Central memory CD8-positive, alpha-beta T cell (primary cell): Measurements from ENCODE around the gene PASD1.

ENCODE experiments used
- ATAC-seq: fragments of 150-1000 bp; cut with Tn5 transposase; replicated peaks from 2 replicates; pipeline ENCODE4 v1.10.0; 2022; ENCODE audit warnings: mild to moderate bottlenecking, moderate FRiP score, moderate number of reproducible peaks; ENCODE audit not compliant: poor library complexity, severe bottlenecking; ENCODE audit errors: extremely low read depth
- DNase-seq, 2 donors: peaks; one replicate each; pipeline ENCODE4 v3.0.0; 2021; ENCODE audit warnings: low spot score in 2 of 2
- H3K27ac Mint-ChIP-seq: one replicate; pipeline ENCODE4 v1.8.0; 2022; ENCODE audit warnings: low read depth, mild to moderate bottlenecking, moderate library complexity, mixed read lengths
- H3K27me3 Mint-ChIP-seq: one replicate; pipeline ENCODE4 v1.8.0; 2022; ENCODE audit warnings: mixed read lengths
- H3K36me3 Mint-ChIP-seq: one replicate; pipeline ENCODE4 v1.8.0; 2022; ENCODE audit warnings: mild to moderate bottlenecking, moderate library complexity, mixed read lengths; ENCODE audit not compliant: insufficient read depth
- H3K4me1 Mint-ChIP-seq: one replicate; pipeline ENCODE4 v1.8.0; 2022; ENCODE audit warnings: mixed read lengths
- H3K4me3 Mint-ChIP-seq: one replicate; pipeline ENCODE4 v1.8.0; 2022; ENCODE audit warnings: mild to moderate bottlenecking, moderate library complexity, mixed read lengths
- H3K9me3 Mint-ChIP-seq: one replicate; pipeline ENCODE4 v1.8.0; 2022; ENCODE audit warnings: mixed read lengths

The PASD1 gene

GRCh38 chrX:151711787-151712186 is 148.3 kb downstream of the PASD1 start:
- no peak overlapping the region for H3K4me3 Mint-ChIP-seq
- DNase-seq = no peak
- no peaks in the 10 kb centered on the region for H3K4me1 Mint-ChIP-seq
- H3K27ac Mint-ChIP-seq = no peak overlapping the region
- ATAC-seq = no peak
- no peaks in the 10 kb centered on the region for H3K9me3 Mint-ChIP-seq
- peaks cover 11% of the 10 kb centered on the region for H3K27me3 Mint-ChIP-seq
- no peaks in the 10 kb centered on the region for H3K36me3 Mint-ChIP-seq

DNA sequence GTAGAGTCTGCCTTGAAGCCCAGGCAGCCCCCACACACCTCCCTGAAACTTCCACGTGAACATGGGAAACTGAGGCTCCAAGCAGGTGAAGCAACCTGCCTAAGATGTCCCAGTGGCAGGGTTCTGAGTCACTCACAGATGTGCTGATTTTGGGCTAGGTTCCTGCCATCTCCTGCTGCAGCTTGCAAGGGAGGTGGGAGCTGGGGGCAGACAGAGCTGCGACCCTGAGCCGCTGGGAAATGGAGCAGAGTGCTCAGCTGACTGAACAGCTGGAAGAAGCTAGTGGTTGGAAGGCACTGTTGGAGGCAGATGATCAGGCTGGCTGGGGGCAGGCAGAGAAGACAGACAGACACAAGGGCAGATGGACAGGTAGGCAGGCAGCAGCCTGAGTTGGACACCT is 148.8 kb downstream of the PASD1 start:
- no peaks in the 10 kb centered on the region for H3K4me1 Mint-ChIP-seq
- H3K27me3 Mint-ChIP-seq = peaks cover 16% of the 10 kb centered on the region
- DNase-seq (no peak), ATAC-seq (no peak)
- H3K4me3 Mint-ChIP-seq = no peak overlapping the region
- H3K27ac Mint-ChIP-seq = no peak overlapping the region
- H3K9me3 Mint-ChIP-seq = no peaks in the 10 kb centered on the region
- no peaks in the 10 kb centered on the region for H3K36me3 Mint-ChIP-seq

GRCh38 chrX:151713849-151714248 is 150.4 kb downstream of the PASD1 start:
- DNase-seq (no peak), ATAC-seq (no peak)
- no peak overlapping the region for H3K4me3 Mint-ChIP-seq
- no peak overlapping the region for H3K27ac Mint-ChIP-seq
- H3K27me3 Mint-ChIP-seq = peaks cover 20% of the 10 kb centered on the region
- H3K36me3 Mint-ChIP-seq = no peaks in the 10 kb centered on the region
- H3K9me3 Mint-ChIP-seq = no peaks in the 10 kb centered on the region
- no peaks in the 10 kb centered on the region for H3K4me1 Mint-ChIP-seq

GRCh38 chrX:151714362-151714761 is 150.9 kb downstream of the PASD1 start:
- Mint-ChIP-seq H3K36me3 (no peaks in the 10 kb centered on the region), H3K4me1 (no peaks in the 10 kb centered on the region), H3K27ac (no peak overlapping the region)

DNA sequence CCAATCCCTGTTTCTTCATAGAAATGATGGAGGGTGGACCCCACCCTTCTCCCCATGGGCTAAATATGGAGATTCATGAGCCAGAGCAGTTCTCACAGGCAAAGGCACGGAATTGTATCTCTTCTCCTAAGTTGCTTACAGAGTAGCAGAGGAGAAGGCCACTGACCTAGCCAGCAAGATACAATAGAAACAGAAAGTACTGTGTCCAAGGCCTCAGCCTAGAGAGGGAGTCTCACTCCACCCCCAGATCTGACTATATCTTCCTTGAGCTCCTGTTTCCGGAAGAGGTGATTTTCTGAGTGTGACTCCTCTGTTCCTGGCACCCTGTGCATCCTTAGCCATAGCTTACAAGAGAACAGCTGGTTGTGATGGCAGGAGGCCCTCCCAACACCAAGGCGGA is 152.3 kb downstream of the PASD1 start, which contains the start of gene FATE1:
Gene FATE1 (plus strand): TSS at position 284 of the 400 bp plus-strand sequence. CDS start 85 bp downstream, at position 369.
- ATAC-seq = no peak
- H3K36me3 Mint-ChIP-seq = no peaks in the 10 kb centered on the region

More at GRCh38 chrX:151714362-151714761, 150.9 kb downstream of the PASD1 start:
- Mint-ChIP-seq H3K4me3 (no peak overlapping the region), H3K27me3 (peaks cover 20% of the 10 kb centered on the region), H3K9me3 (no peaks in the 10 kb centered on the region)
- DNase-seq (no peak), ATAC-seq (no peak)

DNA sequence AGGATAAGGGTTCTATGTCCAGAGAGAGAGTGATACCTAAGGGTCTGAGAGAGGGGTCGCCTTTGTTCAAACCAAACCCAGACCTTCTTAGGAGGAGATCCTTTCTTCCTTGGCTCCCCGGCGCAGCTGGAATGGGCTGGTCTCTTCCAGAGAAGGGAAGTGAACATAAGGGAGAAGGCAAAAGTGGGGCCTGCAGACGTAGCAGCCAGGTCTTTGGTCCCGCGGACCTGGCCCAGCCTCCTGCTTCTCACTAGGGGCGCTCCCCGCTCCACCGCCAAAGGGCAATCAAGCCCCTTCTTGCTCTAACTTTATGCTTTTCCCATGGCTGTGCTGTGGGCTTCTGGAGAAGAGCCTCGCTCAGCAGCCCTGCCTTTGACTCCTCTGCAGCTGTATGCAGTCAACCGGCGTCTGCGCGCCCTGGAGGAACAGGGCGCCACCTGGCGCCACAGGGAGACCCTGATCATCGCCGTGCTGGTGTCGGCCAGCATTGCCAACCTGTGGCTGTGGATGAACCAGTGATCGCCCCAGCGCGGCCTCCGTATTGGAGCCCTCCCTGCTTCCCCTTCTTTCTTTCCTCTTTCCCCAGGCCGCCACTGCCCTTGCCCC is 158.9 kb downstream of the PASD1 start:
- no peaks in the 10 kb centered on the region for H3K36me3 Mint-ChIP-seq
- DNase-seq (no peak), ATAC-seq (no peak)
- H3K27ac Mint-ChIP-seq = no peak overlapping the region
- H3K27me3 Mint-ChIP-seq = peaks cover 4% of the 10 kb centered on the region
- no peaks in the 10 kb centered on the region for H3K9me3 Mint-ChIP-seq
- no peaks in the 10 kb centered on the region for H3K4me1 Mint-ChIP-seq
- H3K4me3 Mint-ChIP-seq = no peak overlapping the region

More for the DNA sequence above, 152.3 kb downstream of the PASD1 start, which contains the start of gene FATE1:
- Mint-ChIP-seq H3K27ac (no peak within 1 kb of the TSS), H3K27me3 (peaks cover 20% of the 10 kb centered on the region), H3K4me1 (no peaks in the 10 kb centered on the region), H3K4me3 (no peak within 1 kb of the TSS), H3K9me3 (no peaks in the 10 kb centered on the region)
- DNase-seq = no peak

- no peaks in the 10 kb centered on the region for H3K9me3 Mint-ChIP-seq
- no peaks in the 10 kb centered on the region for H3K36me3 Mint-ChIP-seq
- no peak for DNase-seq
- no peaks in the 10 kb centered on the region for H3K27me3 Mint-ChIP-seq
- no peaks in the 10 kb centered on the region for H3K4me1 Mint-ChIP-seq
- no peak overlapping the region for H3K27ac Mint-ChIP-seq
- no peak overlapping the region for H3K4me3 Mint-ChIP-seq
- ATAC-seq = no peak
These were observed 159.8 kb downstream of the PASD1 start for GRCh38 chrX:151723156-151723760.

DNA sequence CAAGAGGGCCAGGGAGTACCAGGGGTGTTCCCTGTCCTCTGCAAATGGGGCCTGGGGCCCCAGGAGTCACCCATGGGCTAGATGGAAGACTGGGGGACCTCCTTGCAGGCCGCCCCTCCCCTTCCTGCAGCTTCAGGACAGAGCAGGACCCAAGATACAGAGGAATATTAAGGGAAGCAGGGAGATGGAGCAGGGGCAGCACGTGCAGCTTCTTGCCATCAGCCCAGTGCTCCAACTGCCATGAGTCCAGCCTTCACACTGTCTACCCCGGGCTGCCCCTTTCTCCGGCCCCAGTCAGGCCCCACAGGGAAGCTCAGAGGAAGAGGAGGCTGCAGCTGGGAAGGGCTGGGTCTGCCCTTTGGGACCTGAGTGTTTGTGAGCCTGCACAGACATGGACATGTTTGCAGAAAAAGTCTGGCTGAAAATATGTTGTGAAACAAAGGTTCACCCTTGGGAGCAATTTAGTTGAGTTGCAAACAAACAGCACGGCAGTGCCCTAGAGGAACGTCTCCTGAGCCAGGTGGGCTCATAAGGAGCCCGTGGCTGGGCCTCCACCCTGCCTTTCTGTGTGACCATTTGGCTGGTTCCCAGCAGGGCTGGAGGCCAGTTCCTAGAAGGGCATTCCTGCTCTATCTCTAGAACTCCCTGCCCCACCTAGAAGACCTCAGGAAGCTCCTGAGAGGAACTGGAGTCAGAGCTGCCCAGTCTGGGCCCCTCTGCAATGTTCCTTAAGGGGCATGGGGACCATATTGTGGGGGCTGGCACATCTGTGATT is 161.3 kb downstream of the PASD1 start:
- no peak for ATAC-seq
- DNase-seq = no peak
- H3K27ac Mint-ChIP-seq = no peak overlapping the region
- H3K4me1 Mint-ChIP-seq = no peaks in the 10 kb centered on the region
- no peaks in the 10 kb centered on the region for H3K27me3 Mint-ChIP-seq
- no peak overlapping the region for H3K4me3 Mint-ChIP-seq
- H3K36me3 Mint-ChIP-seq = no peaks in the 10 kb centered on the region
- H3K9me3 Mint-ChIP-seq = no peaks in the 10 kb centered on the region

DNA sequence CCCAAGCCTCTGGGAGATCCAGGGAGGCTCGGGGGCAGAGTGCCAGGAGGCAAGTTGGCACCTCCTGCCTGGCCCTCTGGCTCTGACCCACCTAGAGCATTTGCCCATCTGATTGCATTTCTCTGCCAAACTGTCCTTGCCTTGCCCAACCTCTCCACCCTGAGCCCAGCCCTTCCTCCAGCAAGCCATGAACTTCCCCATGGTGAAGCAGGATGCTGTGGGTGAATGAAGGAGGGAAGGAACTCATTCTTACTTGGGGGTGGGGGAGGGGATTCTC is 161.8 kb downstream of the PASD1 start:
- DNase-seq = no peak
- H3K4me1 Mint-ChIP-seq = no peaks in the 10 kb centered on the region
- H3K36me3 Mint-ChIP-seq = no peaks in the 10 kb centered on the region
- no peak for ATAC-seq
- no peaks in the 10 kb centered on the region for H3K9me3 Mint-ChIP-seq
- H3K27ac Mint-ChIP-seq = no peak overlapping the region
- no peak overlapping the region for H3K4me3 Mint-ChIP-seq
- H3K27me3 Mint-ChIP-seq = no peaks in the 10 kb centered on the region
